Stimulated activated effector memory CD8-positive, alpha-beta T cell treated with anti-CD3 and anti-CD28 coated beads, Interleukin-12 subunit alpha, Interleukin-12 subunit beta, amount 100 ng/mL, for 72 hours (primary cell): ENCODE measurements around the gene CD80.
"Not testable (repeated sequence)": the region's sequence is repeated elsewhere in the genome, so short reads cannot be mapped to it uniquely, and the experiment has no call there.

Experiments
- ATAC-seq: fragments of 150-1000 bp; cut with Tn5 transposase; 2 replicates; pipeline ENCODE4 v1.10.0; 2021
- DNase-seq, 2 donors: peaks; one replicate each; pipeline ENCODE4 v3.0.0; 2021 to 2022; ENCODE audit warnings: low spot score in 2 of 2
- H3K27ac Mint-ChIP-seq: one replicate; pipeline ENCODE4 v1.8.0; 2022; ENCODE audit warnings: mild to moderate bottlenecking, mixed read lengths
- H3K36me3 Mint-ChIP-seq: one replicate; pipeline ENCODE4 v1.8.0; 2022; ENCODE audit warnings: mild to moderate bottlenecking, mixed read lengths
- H3K4me1 Mint-ChIP-seq: one replicate; pipeline ENCODE4 v1.8.0; 2022; ENCODE audit warnings: mixed read lengths
- H3K4me3 Mint-ChIP-seq: one replicate; pipeline ENCODE4 v1.8.0; 2022; ENCODE audit warnings: mild to moderate bottlenecking, mixed read lengths
- H3K9me3 Mint-ChIP-seq: one replicate; pipeline ENCODE4 v1.8.0; 2022; ENCODE audit warnings: mixed read lengths

The CD80 gene

DNA sequence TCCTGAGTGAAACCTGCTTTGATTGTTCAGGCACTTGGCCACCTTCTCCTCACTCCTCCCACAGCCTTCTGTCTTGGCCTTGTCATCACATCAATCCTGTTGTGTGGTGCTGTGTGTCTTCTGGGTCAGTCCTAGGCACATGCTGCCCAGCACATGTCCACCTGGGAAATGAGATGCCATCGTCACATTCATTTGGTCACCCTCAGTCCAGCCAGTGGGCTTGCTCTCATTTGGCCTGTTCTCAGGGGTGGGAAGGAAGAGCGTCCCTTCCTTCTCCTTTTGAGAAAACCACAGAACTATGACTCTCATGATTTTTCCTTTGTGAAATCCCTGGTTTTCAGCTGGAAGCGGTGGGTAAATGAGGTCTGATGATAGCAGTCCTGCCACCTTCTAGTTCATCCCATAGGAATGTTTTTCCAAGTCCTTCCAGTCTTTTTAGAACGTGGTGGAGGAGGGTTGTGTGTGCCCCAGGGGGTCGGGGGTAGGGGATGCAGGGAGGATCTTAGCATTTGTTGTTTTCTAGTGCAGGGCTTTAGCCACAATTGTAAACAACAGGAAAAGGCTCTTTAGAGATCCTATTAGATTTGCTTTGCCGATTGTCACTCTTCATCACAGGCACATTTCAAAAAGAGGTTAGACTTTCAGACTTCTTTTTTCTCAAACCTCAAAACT lies 29.8 kb upstream of the CD80 start:
- Mint-ChIP-seq H3K9me3 (no peaks in the 10 kb centered on the region), H3K4me3 (no peak overlapping the region), H3K4me1 (peaks cover 29% of the 10 kb centered on the region), H3K36me3 (peaks cover 11% of the 10 kb centered on the region), H3K27ac (no peak overlapping the region)
- DNase-seq: no peak
- ATAC-seq: no peak

DNA sequence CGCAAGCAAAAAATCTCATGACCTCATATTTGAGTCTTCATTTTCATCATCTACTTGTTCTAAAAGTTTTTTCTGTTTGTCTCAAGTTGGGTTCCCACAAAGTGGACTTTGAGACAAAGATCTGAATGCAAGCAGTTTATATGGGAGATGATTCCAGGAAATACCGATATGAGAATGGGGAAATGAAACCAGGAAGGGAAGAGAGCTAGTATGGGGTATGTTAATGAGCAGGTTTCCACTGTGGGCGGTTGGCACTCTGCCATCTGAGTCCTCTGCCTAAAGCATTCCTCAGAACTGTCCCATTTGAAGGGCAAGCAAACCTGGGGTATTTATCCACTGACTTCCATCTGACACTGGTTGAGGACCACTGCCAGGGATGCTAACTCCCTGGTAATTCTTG lies 28.7 kb upstream of the CD80 start:
- Mint-ChIP-seq H3K4me3 (no peak overlapping the region), H3K9me3 (no peaks in the 10 kb centered on the region)

DNA sequence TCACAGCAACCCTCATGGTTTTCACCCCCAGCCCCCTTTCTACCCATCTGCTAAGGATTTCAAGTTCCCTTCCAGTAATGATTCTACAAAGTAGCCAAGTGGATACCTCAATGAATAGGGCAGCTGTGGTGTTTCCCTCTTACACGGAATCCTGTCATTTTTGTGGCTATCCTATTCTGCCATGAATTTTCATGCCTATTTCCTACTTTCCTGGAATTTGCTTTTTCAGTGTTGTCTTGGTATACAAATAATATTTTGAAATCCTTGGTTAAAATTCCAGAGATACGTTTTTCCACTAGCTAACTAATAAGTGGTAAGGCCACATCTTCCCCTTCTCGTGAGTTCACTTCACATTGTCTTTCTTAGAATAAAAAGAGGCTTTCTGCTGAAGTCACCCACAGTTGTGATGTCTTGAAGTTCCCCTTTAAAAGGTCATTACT lies 27.3 kb upstream of the CD80 start:
- Mint-ChIP-seq H3K36me3 (peaks cover 11% of the 10 kb centered on the region), H3K9me3 (no peaks in the 10 kb centered on the region), H3K27ac (peak overlapping the region; percentile 54), H3K4me1 (peaks cover 38% of the 10 kb centered on the region), H3K4me3 (no peak overlapping the region)
- ATAC-seq: no peak
- DNase-seq: no peak

More for the DNA sequence above, 28.7 kb upstream of the CD80 start:
- no peak overlapping the region for H3K27ac Mint-ChIP-seq
- peaks cover 11% of the 10 kb centered on the region for H3K36me3 Mint-ChIP-seq
- peaks cover 29% of the 10 kb centered on the region for H3K4me1 Mint-ChIP-seq
- DNase-seq (peak in 1 of 2 donors; percentile 42), ATAC-seq (peak; percentile 34)

DNA sequence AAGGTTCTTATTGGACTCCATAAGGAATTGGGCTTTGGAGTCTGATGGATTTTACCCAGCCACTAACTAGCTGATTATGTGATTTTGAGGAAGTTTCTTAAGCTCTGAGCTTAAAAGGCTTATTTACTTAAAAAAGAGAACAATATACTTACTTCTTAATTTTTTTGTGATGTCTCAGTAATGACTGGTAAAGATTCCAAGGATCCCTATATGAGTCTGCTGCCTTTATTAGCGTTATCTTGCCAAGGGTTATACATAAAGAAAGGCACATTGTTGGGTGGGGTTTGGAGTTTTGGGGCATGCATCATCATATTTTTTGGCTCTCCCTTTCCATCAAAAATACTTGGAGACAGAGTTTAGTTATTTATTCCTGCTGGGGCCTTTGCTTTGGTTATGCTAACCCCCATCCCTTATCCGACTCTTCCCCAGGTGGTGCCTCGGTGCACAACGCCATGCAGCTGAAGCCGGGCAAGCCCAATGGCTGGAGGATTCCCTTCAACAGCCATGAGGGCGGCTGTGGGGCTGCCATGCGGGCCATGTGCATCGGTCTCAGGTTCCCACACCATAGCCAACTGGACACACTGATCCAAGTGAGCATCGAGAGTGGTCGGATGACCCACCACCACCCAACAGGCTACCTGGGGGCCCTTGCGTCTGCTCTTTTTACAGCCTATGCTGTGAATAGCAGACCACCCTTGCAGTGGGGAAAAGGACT lies 26.6 kb upstream of the CD80 start:
- Mint-ChIP-seq H3K4me1 (peaks cover 39% of the 10 kb centered on the region), H3K27ac (no peak overlapping the region), H3K4me3 (no peak overlapping the region), H3K9me3 (no peaks in the 10 kb centered on the region), H3K36me3 (peaks cover 11% of the 10 kb centered on the region)
- no peak for ATAC-seq
- DNase-seq: no peak

DNA sequence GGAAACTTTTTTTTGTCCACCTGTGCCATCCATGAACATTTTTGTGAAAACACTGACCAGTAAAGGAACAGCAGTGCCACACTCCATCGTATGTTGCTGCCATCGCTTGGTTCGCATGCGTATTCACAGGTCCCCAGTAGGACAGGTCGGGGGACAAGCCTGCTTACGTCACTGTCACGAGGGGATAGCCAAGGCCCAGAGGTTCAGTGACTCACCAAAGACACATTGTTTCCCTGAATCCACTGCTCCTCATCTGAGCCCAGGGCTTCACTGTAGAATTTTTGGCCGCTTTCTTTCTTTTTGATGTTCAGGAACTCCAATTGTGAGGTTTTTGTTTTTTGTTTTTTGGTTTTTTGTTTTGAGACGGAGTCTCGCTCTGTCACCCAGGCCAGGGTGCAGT lies 25.8 kb upstream of the CD80 start:
- no peak overlapping the region for H3K4me3 Mint-ChIP-seq
- peaks cover 39% of the 10 kb centered on the region for H3K4me1 Mint-ChIP-seq
- H3K27ac Mint-ChIP-seq: no peak overlapping the region
- DNase-seq (no peak), ATAC-seq (no peak)
- peaks cover 11% of the 10 kb centered on the region for H3K36me3 Mint-ChIP-seq
- no peaks in the 10 kb centered on the region for H3K9me3 Mint-ChIP-seq

DNA sequence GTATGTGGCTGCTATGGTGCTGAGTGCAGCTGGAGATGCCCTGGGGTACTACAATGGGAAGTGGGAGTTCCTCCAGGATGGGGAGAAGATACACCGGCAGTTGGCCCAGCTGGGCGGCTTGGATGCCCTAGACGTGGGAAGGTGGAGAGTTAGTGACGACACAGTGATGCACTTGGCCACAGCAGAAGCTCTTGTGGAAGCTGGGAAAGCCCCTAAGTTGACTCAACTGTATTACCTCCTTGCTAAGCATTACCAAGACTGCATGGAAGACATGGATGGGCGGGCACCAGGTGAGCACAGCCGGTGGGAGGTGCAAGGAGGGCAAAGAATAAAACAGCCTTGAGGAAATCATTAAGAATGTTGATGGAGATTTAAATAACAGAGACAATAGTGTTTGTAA lies 22.8 kb upstream of the CD80 start:
- Mint-ChIP-seq H3K27ac (peak overlapping the region; percentile 51), H3K4me1 (peaks cover 30% of the 10 kb centered on the region), H3K9me3 (no peaks in the 10 kb centered on the region), H3K36me3 (peaks cover 5% of the 10 kb centered on the region), H3K4me3 (no peak overlapping the region)
- DNase-seq: peak in 1 of 2 donors; percentile 34
- peak; percentile 88 for ATAC-seq

DNA sequence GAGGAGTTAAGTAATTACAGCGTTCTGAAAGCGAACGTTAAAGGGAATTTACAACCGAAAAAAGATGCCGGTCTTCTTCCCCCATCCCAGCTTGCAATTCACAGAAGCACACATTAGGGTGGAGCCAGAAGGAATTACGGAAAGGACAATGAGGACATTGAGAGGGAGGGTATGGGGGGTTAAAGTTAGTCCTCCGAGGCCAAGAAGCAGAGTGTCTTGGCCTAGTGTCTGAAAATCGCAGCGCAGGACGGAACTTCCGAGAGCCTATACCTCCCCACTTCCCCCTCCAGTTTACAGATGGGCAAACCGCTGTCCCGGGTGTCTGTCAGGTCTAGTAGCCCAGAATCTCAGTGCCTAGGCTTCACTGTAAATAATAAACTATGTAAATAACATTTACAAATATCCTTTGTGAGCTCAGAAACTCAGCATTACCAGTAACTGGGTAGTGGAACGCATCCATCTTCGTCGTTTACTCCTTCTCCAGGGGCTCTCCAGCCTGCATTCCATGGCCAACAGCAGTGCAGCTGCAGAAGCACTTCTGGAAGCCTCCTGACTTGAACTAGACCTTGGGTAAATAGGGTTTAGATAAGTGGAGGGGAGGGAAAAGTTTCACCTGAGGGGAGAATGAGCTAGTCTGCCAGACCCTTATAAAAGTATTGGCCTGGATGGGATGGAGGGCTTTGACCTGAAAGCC lies 20.8 kb upstream of the CD80 start:
- Mint-ChIP-seq H3K36me3 (no peaks in the 10 kb centered on the region), H3K4me1 (peaks cover 24% of the 10 kb centered on the region), H3K4me3 (peak overlapping the region; percentile 86), H3K27ac (peak overlapping the region; percentile 94), H3K9me3 (no peaks in the 10 kb centered on the region)
- peak; percentile 57 for ATAC-seq
- DNase-seq: peak in 1 of 2 donors; percentile 70

DNA sequence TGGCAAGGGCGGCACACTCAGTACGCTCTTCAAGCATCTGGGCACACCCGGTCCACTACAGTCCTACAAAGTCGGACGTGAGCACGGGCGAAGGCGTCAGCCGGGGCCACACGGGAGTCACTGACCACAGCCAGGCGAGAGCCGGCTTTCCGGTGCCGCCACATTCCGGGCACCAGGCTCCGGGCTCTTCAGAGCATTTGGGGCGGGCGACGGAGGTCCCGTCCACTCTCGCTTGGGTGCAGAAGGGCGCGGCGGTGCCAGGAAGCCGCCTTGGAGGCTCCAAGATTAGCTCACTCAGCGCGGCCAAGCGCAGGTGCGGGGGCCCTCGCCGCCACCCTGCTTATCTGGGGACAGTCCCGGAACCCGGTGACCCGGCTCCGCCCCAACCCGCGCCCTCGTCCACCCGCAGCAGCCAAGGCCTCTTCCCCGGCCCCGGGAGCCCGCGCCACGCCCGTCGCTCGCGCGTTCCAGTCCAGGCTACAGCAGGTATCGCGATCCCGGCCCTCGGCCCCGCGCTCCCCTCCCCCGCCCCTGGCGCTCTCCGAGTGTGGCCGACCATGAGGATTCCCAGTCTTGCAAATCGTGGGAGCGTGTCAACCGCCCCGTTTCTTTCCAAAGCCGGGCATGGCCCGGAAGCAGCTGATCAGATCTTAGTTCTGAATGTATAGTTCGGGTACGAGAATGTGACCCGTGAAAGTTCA lies 20.1 kb upstream of the CD80 start, which contains the start of gene ADPRH:
Gene ADPRH (plus strand): TSS at position 127 of the 701 bp plus-strand sequence. CDS start 2,678 bp downstream, outside the sequence.
- H3K27ac Mint-ChIP-seq: peak within 1 kb of the TSS; percentile 94
- DNase-seq (peak; percentile 46 to 81), ATAC-seq (peak; percentile 83)
- H3K36me3 Mint-ChIP-seq: no peaks in the 10 kb centered on the region
- peaks cover 24% of the 10 kb centered on the region for H3K4me1 Mint-ChIP-seq
- peak within 1 kb of the TSS; percentile 86 for H3K4me3 Mint-ChIP-seq
- no peaks in the 10 kb centered on the region for H3K9me3 Mint-ChIP-seq

DNA sequence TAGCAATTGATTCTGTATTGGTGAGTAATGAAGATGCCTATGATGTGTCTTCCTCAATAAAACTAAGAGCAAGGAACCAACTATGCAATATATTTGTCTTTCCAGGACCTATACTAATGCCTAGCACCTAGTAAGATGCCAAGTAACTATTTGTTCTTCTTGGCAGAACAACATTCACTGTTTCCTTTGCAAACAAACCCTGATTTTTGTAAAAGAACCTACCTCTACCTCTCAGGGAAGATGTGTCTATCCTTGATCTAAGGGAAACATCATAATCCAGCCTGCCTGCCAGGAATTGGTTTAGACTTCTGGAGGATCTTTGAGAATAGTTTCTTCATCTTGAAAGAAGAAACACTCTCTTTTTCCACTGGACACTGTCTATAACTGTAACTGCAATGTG lies 16.1 kb upstream of the CD80 start:
- no peak for ATAC-seq
- DNase-seq: no peak
- Mint-ChIP-seq H3K27ac (no peak overlapping the region), H3K36me3 (no peaks in the 10 kb centered on the region), H3K4me3 (no peak overlapping the region), H3K9me3 (no peaks in the 10 kb centered on the region), H3K4me1 (peaks cover 15% of the 10 kb centered on the region)

DNA sequence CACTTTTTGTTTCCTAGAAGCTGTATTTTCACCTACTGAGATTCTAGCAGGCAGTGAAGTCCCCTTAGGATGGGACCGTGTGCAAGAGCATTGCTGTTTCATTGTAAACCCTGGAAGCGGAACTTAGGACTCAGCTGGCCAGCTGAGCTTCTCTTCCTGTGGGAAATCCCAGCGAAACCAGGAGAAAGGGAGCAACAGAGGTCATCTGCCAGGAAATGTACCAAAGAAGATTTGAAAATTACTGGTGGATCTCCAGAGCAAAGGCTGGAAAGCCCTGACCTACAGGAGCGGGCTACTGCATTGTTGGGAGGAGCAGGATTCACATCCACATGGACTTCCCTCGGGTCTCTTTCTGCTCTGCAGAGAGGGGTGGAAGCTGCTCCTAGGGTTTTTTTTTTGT lies 12.3 kb upstream of the CD80 start:
- no peak for ATAC-seq
- no peaks in the 10 kb centered on the region for H3K4me1 Mint-ChIP-seq
- no peaks in the 10 kb centered on the region for H3K36me3 Mint-ChIP-seq
- H3K27ac Mint-ChIP-seq: no peak overlapping the region
- no peak overlapping the region for H3K4me3 Mint-ChIP-seq
- no peaks in the 10 kb centered on the region for H3K9me3 Mint-ChIP-seq
- DNase-seq: no peak

DNA sequence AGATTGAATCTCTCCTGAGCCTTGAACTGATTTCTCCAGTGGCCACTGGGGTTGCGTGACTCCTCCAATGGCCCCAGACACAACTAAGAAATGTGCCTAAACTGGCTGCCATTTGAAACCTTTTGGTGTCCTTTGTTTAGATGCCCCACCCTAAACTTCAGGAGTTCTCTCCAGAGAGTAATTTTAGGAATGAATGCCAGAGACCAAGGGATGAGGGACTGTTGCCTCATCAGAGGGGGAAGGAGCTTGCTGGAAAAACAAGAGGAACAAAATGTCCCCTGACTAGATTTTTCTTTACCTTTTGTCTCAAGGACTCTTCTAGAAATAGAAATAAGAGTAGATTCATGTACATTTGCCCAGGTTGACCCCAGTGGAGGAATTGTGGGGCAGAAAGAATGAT lies 11.8 kb upstream of the CD80 start:
- Mint-ChIP-seq H3K4me1 (peaks cover 4% of the 10 kb centered on the region), H3K4me3 (no peak overlapping the region), H3K9me3 (no peaks in the 10 kb centered on the region), H3K27ac (no peak overlapping the region), H3K36me3 (no peaks in the 10 kb centered on the region)
- no peak for DNase-seq
- ATAC-seq: no peak

DNA sequence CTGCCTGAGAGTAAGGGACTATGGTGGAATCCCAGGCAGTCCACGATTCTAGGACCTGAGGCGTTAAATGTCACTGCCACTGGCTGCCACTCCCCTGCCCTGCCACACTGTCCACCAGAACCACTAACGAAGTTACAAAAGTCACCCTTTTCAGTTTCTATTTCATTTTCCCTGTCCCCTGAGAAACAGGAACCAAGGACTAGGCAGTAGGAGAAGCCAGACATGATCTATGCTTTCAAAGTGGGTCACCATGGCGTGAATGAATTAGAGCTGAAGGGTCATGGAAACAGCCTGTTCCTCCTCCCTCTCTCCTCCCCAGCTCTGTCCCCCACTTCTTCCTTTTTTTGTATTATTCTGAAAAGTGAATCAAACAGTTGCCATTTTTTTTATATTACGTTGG lies 10.8 kb upstream of the CD80 start:
- Mint-ChIP-seq H3K4me1 (peaks cover 7% of the 10 kb centered on the region), H3K9me3 (no peaks in the 10 kb centered on the region), H3K4me3 (no peak overlapping the region), H3K27ac (no peak overlapping the region), H3K36me3 (no peaks in the 10 kb centered on the region)
- DNase-seq: no peak
- no peak for ATAC-seq

DNA sequence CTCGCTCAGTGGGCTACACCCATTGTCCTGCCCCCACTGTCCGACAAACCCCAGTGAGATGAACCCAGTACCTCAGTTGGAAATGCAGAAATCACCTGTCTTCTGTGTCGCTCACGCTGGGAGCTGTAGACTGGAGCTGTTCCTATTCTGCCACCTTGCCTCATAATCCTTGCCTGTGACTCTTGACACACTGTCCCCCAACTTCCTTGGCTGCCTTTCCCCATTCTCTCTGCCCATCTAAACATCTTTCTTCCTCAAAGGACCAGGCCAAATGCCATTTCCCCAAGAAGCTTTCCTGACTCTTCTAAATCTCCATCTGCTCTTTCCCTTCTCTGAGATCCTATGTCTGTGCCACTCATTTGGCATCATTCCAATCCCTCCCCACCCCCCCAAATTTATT lies 9.7 kb upstream of the CD80 start:
- no peaks in the 10 kb centered on the region for H3K9me3 Mint-ChIP-seq
- H3K4me1 Mint-ChIP-seq: peaks cover 7% of the 10 kb centered on the region
- no peak overlapping the region for H3K4me3 Mint-ChIP-seq
- DNase-seq: no peak
- H3K27ac Mint-ChIP-seq: no peak overlapping the region
- no peaks in the 10 kb centered on the region for H3K36me3 Mint-ChIP-seq
- no peak for ATAC-seq

DNA sequence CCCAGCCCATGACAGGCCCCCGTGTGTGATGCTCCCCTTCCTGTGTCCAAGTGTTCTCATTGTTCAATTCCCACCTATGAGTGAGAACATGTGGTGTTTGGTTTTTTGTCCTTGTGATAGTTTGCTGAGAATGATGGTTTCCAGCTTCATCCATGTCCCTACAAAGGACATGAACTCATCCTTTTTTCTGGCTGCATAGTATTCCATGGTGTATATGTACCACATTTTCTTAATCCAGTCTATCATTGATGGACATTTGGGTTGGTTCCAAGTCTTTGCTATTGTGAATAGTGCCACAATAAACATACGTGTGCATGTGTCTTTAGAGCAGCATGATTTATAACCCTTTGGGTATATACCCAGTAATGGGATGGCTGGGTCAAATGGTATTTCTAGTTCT lies 3.9 kb upstream of the CD80 start:
- peaks cover 30% of the 10 kb centered on the region for H3K4me1 Mint-ChIP-seq
- ATAC-seq: not testable (repeated sequence)
- peak overlapping the region; percentile 98 for H3K27ac Mint-ChIP-seq

DNA sequence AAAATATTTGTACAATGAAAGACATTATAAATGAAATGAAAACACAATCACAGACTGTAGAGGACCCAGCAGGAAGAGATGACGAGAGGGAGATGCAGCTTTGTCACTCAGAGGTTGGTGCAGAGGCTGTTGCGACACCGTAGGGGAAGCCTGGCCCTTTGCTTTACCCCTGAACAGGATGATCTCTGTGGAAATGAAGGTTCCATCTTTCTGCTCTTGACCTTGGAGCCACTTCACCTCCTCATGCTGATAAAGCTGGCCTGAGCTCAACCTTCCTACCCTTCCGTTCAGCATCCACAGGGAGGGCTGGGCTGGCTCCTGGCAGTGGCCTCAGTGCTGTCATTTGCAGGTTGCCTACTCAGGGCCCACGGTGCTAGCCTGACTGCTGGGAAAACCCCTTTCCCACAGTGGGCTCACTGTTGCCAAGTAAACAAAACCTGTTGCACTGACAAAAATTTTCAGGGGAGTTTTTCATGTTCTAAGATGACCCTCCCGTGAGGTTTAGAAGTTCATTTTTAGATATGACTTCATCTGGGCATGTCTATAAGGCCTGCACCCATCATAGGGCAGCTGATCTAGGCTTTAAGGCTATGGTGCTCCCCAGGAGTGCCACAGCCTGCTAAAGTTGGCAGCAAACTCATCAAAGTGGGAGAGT lies 3.0 kb upstream of the CD80 start:
- peaks cover 21% of the 10 kb centered on the region for H3K36me3 Mint-ChIP-seq
- DNase-seq (peak; percentile 54 to 85), ATAC-seq (peak; percentile 91)

More for the DNA sequence above, 3.9 kb upstream of the CD80 start:
- not testable (repeated sequence) for DNase-seq, H3K9me3 Mint-ChIP-seq, H3K4me3 Mint-ChIP-seq
- H3K36me3 Mint-ChIP-seq: peaks cover 13% of the 10 kb centered on the region

More for the DNA sequence above, 3.0 kb upstream of the CD80 start:
- peak overlapping the region; percentile 98 for H3K27ac Mint-ChIP-seq
- H3K9me3 Mint-ChIP-seq: no peaks in the 10 kb centered on the region
- H3K4me1 Mint-ChIP-seq: peaks cover 38% of the 10 kb centered on the region
- peak overlapping the region; percentile 70 for H3K4me3 Mint-ChIP-seq
